ENCODE results near the gene SMAD5.

Gene SMAD5

DNA sequence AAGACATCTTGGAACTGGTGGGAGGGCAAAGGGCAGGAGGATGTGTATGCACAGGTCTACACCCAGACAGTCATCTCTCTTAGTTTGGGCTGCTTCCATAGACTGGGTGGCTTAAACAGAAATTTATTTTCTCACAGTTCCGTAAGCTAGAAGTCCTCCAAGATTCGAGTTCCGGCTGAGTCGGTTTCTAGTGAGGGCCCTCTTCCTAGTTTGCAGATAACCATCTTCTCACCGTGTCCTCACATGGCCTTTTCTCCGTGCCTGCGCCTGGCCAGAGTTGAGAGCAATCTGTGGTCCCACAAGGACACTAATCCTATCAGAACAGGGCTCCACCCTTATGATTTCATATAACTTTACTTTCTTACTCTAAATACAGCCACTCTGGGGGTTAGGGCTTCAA, 56.2 kb downstream of the SMAD5 start:
- H3K36me3 ChIP-seq (ENCODE audit: insufficient read depth) = no peaks in the 10 kb centered on the region
- no peaks in the 10 kb centered on the region for H3K79me2 ChIP-seq (ENCODE audit: insufficient read depth, low read depth)
- H3K4me1 ChIP-seq (ENCODE audit: low read depth, poor library complexity, severe bottlenecking) = no peaks in the 10 kb centered on the region
- TF ChIP-seq, protein P1, sequence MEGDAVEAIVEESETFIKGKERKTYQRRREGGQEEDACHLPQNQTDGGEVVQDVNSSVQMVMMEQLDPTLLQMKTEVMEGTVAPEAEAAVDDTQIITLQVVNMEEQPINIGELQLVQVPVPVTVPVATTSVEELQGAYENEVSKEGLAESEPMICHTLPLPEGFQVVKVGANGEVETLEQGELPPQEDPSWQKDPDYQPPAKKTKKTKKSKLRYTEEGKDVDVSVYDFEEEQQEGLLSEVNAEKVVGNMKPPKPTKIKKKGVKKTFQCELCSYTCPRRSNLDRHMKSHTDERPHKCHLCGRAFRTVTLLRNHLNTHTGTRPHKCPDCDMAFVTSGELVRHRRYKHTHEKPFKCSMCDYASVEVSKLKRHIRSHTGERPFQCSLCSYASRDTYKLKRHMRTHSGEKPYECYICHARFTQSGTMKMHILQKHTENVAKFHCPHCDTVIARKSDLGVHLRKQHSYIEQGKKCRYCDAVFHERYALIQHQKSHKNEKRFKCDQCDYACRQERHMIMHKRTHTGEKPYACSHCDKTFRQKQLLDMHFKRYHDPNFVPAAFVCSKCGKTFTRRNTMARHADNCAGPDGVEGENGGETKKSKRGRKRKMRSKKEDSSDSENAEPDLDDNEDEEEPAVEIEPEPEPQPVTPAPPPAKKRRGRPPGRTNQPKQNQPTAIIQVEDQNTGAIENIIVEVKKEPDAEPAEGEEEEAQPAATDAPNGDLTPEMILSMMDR (conservative IDR thresholded peaks at IDR 0.05; ENCODE audit: low read depth, low read length) = no peak
- no peak overlapping the region for H3K27ac ChIP-seq
- no peaks in the 10 kb centered on the region for H4K20me1 ChIP-seq (ENCODE audit: insufficient read depth)
- H3K4me3 ChIP-seq (IDR thresholded peaks at IDR 0.05; ENCODE audit: insufficient read depth, low read depth, low read length) = no peak overlapping the region
- H2AFZ ChIP-seq (ENCODE audit: low read depth) = no peak overlapping the region
- H3K4me2 ChIP-seq = no peak overlapping the region
- no peaks in the 10 kb centered on the region for H3K27me3 ChIP-seq (ENCODE audit: insufficient read depth, low read depth)
- no peak overlapping the region for H3K9ac ChIP-seq

DNA sequence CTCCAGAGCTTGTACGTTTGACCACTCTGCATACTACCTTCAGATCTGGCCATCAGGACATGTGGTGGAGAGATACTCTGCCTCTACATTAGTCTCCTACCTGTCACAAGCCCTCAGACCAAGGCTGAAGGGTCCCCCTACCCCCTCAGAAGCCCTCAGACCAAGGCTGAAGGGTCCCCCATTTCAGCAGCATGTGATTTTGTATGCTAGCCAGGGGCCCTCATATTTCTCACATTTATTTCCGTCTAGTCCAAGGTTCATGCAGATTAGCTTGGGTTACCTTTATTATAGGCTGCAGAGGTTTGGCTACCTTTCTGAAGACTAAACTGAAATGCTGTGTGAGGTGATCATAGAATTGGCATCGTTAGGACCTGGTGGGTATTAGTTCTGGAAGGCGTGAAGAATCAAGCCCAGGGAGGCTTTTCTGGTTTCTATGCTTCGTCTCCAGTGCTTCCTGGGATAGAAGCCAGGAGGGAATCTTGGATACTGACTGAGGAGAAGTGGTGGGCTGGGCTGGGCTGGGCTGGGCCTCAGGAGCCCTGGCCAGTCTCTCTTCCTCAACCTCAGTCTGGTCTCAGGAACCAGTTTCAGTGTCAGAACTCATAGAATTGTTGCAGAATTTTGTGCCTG, 57.6 kb downstream of the SMAD5 start:
- no peaks in the 10 kb centered on the region for H3K79me2 ChIP-seq (ENCODE audit: insufficient read depth, low read depth)
- no peak overlapping the region for H3K4me2 ChIP-seq
- no peaks in the 10 kb centered on the region for H3K27me3 ChIP-seq (ENCODE audit: insufficient read depth, low read depth)
- H3K4me3 ChIP-seq (IDR thresholded peaks at IDR 0.05; ENCODE audit: insufficient read depth, low read depth, low read length) = no peak overlapping the region
- H3K9ac ChIP-seq = no peak overlapping the region
- TF ChIP-seq, protein P1 (conservative IDR thresholded peaks at IDR 0.05; ENCODE audit: low read depth, low read length) = no peak
- H4K20me1 ChIP-seq (ENCODE audit: insufficient read depth) = no peaks in the 10 kb centered on the region
- no peak overlapping the region for H3K27ac ChIP-seq
- H2AFZ ChIP-seq (ENCODE audit: low read depth) = no peak overlapping the region
- no peaks in the 10 kb centered on the region for H3K4me1 ChIP-seq (ENCODE audit: low read depth, poor library complexity, severe bottlenecking)
- no peaks in the 10 kb centered on the region for H3K36me3 ChIP-seq (ENCODE audit: insufficient read depth)

GRCh38 chr5:136190904-136191303, 58.3 kb downstream of the SMAD5 start:
- no peak overlapping the region for H2AFZ ChIP-seq (ENCODE audit: low read depth)
- H3K27me3 ChIP-seq (ENCODE audit: insufficient read depth, low read depth) = no peaks in the 10 kb centered on the region
- no peaks in the 10 kb centered on the region for H3K79me2 ChIP-seq (ENCODE audit: insufficient read depth, low read depth)
- no peaks in the 10 kb centered on the region for H3K4me1 ChIP-seq (ENCODE audit: low read depth, poor library complexity, severe bottlenecking)
- no peak overlapping the region for H3K4me2 ChIP-seq
- TF ChIP-seq, protein P1 (conservative IDR thresholded peaks at IDR 0.05; ENCODE audit: low read depth, low read length) = no peak
- no peak overlapping the region for H3K9ac ChIP-seq
- H4K20me1 ChIP-seq (ENCODE audit: insufficient read depth) = no peaks in the 10 kb centered on the region
- H3K36me3 ChIP-seq (ENCODE audit: insufficient read depth) = no peaks in the 10 kb centered on the region
- H3K27ac ChIP-seq = no peak overlapping the region
- no peak overlapping the region for H3K4me3 ChIP-seq (IDR thresholded peaks at IDR 0.05; ENCODE audit: insufficient read depth, low read depth, low read length)

GRCh38 chr5:136191304-136192014, 58.8 kb downstream of the SMAD5 start:
- Histone ChIP-seq H3K4me1 (ENCODE audit: low read depth, poor library complexity, severe bottlenecking) (no peaks in the 10 kb centered on the region), H3K4me2 (no peak overlapping the region), H2AFZ (ENCODE audit: low read depth) (no peak overlapping the region), H3K36me3 (ENCODE audit: insufficient read depth) (no peaks in the 10 kb centered on the region), H3K4me3 (IDR thresholded peaks at IDR 0.05; ENCODE audit: insufficient read depth, low read depth, low read length) (no peak overlapping the region), H3K9ac (no peak overlapping the region), H3K27ac (no peak overlapping the region), H3K27me3 (ENCODE audit: insufficient read depth, low read depth) (no peaks in the 10 kb centered on the region), H3K79me2 (ENCODE audit: insufficient read depth, low read depth) (no peaks in the 10 kb centered on the region), H4K20me1 (ENCODE audit: insufficient read depth) (no peaks in the 10 kb centered on the region)
- TF ChIP-seq, protein P1 (conservative IDR thresholded peaks at IDR 0.05; ENCODE audit: low read depth, low read length) = no peak

All from KMS-11 (cell line).